Gastrocnemius medialis (tissue), 4 donors: ENCODE data around the gene MAEA. TPM values are rescaled to one million over a fixed set of nuclear protein-coding genes. Genes with fewer than 3 reads are reported as not detected.
"Not testable (repeated sequence)": the region's sequence is repeated elsewhere in the genome, so short reads cannot be mapped to it uniquely, and the experiment has no call there.

Experiments
- ATAC-seq, 2 donors: fragments of 150-250 bp; one replicate each; pipeline ENCODE4 v1.9.1; 2016
- DNase-seq, 2 donors: peaks; one replicate each; pipeline ENCODE4 v3.0.0-alpha.2; 2019
- H3K27ac ChIP-seq, 4 donors: fragments of 200-600 bp; sonication (generic); 1 replicate in 1 of 4; 2 replicates in 3 of 4; pipeline ENCODE4 v1.5.1; 2016 to 2018; ENCODE audit warnings: mild to moderate bottlenecking in 2 of 4, moderate library complexity in 1 of 4
- H3K27me3 ChIP-seq, 3 donors: fragments of 200-600 bp; sonication (generic) in 2 of 3; 1 replicate in 1 of 3; 2 replicates in 2 of 3; pipeline versions ENCODE4 v1.5.1 to v1.6.0; 2016 to 2019; ENCODE audit warnings: mild to moderate bottlenecking in 1 of 3, moderate library complexity in 1 of 3
- H3K36me3 ChIP-seq, 2 donors: fragments of 200-600 bp; sonication (generic) in 1 of 2; one replicate each; pipeline ENCODE4 v1.5.1; 2017 to 2018
- H3K4me1 ChIP-seq, 2 donors: fragments of 200-600 bp; sonication (generic) in 1 of 2; one replicate each; pipeline ENCODE4 v1.5.1; 2016 to 2017; ENCODE audit warnings: mild to moderate bottlenecking in 2 of 2
- H3K4me3 ChIP-seq, 4 donors: fragments of 200-600 bp; sonication (generic) in 3 of 4; 1 replicate in 1 of 4; 2 replicates in 3 of 4; pipeline ENCODE4 v1.5.1; 2016 to 2019; ENCODE audit warnings: mild to moderate bottlenecking in 2 of 4
- H3K9me3 ChIP-seq, 3 donors: fragments of 200-600 bp; sonication (generic) in 2 of 3; 1 replicate in 1 of 3; 2 replicates in 2 of 3; pipeline ENCODE4 v1.5.1; 2016 to 2019
- POLR2A ChIP-seq, 2 donors: fragments of 450-650 bp; IDR thresholded peaks; one replicate each; pipeline ENCODE4 v1.6.1; 2017; ENCODE audit warnings: antibody characterized with exemption in 2 of 2, mild to moderate bottlenecking in 2 of 2, moderate library complexity in 2 of 2
- in situ Hi-C, 4 donors: fragments of 200-750 bp; cut with MboI; loops; one replicate each; pipeline versions ENCODE4 v1.15.0 to v1.8.0; 2017; ENCODE audit warnings: low sequenced_read_pairs in 4 of 4
- intact Hi-C: fragments of 100-400 bp; cut with DNase I; formaldehyde crosslinking; loops from one replicate; pipeline ENCODE4 v1.15.1; 2023; ENCODE audit warnings: low total_unique reads
- total RNA-seq, 4 donors: library from RNA; depleted of rRNA; stranded (reverse); fragments of >200 nt; gene quantifications; one replicate each; pipeline versions ENCODE4 v1.1.0 to v1.2.3, GENCODE V29; 2016
- TF ChIP-seq, protein P1 (sequence below), 5 experiments: fragments of 450-650 bp in 3 of 5; fragments of 200-600 bp in 2 of 5; sonication (generic) in 2 of 5; IDR thresholded peaks in 4 of 5; conservative IDR thresholded peaks in 1 of 5; 1 replicate in 4 of 5; 2 replicates in 1 of 5; pipeline ENCODE4 v1.5.1; 2016 to 2019; ENCODE audit warnings: antibody characterized with exemption in 5 of 5, mild to moderate bottlenecking in 3 of 5, moderate library complexity in 3 of 5

Gene MAEA
- total RNA-seq, 4 donors from 2014 or later, result 30.0 to 42.7 (median 34.3) TPM

DNA sequence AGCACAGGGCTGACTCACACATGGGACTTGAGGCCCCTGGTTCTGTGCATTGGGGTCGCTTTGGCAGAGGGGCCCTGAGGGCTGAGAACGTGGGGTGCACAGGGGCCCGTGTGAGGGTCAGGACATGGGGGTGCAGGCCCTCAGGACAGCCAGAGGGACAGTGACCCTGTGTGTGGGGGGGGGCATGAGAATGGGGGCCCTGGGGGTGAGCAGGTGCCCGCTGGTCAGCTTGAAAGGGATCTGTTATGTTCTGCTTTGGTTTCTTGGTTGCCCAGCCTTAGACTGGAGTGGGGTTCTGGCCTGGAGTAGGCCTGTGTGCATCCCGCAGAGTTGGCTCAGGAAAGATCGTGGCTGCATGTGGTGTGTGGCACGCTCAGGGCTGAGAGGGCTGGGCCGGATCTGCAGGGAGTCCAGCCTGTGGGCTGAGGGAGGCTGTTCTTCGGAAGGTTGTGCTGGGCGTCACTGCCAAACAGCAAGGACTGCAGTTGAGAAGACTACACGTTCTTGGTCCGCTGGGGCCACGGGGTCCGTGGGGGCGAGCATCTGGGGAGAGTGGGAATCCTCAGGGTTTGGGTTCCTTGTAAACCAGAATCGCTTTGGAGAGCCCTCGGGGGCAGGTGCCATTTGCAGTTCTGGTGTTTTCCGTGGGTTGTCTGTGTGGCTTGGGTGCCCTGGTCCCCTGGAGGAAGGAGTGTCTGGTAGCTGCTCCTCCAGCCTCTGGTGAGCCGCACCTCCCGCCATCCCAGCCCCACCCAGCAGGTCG, 42.1 kb downstream of the MAEA start:
- ATAC-seq (no peak), DNase-seq (no peak)
- peaks cover 6 to 9% of the 10 kb centered on the region in 2 donors for H3K4me1 ChIP-seq
- H3K9me3 ChIP-seq, result no peaks in the 10 kb centered on the region
- TF ChIP-seq POLR2A (IDR thresholded peaks at IDR 0.05), result no peak
- TF ChIP-seq, protein P1, sequence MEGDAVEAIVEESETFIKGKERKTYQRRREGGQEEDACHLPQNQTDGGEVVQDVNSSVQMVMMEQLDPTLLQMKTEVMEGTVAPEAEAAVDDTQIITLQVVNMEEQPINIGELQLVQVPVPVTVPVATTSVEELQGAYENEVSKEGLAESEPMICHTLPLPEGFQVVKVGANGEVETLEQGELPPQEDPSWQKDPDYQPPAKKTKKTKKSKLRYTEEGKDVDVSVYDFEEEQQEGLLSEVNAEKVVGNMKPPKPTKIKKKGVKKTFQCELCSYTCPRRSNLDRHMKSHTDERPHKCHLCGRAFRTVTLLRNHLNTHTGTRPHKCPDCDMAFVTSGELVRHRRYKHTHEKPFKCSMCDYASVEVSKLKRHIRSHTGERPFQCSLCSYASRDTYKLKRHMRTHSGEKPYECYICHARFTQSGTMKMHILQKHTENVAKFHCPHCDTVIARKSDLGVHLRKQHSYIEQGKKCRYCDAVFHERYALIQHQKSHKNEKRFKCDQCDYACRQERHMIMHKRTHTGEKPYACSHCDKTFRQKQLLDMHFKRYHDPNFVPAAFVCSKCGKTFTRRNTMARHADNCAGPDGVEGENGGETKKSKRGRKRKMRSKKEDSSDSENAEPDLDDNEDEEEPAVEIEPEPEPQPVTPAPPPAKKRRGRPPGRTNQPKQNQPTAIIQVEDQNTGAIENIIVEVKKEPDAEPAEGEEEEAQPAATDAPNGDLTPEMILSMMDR (IDR thresholded peaks at IDR 0.05 in 4 of 5, conservative IDR thresholded peaks at IDR 0.05 in 1 of 5), result no peak
- peaks cover 0 to 26% of the 10 kb centered on the region in 2 donors for H3K36me3 ChIP-seq
- no peaks in the 10 kb centered on the region for H3K27me3 ChIP-seq
- in situ Hi-C loops (loop anchor here in 1 of 4 donors (5.0 kb wide), 1 partner anchor 74 kb away; no protein-coding TSS in a partner anchor), intact Hi-C loops (no loop called here)
- peak overlapping the region in 1 of 4 donors; percentile 18 for H3K27ac ChIP-seq
- H3K4me3 ChIP-seq, result no peak overlapping the region

DNA sequence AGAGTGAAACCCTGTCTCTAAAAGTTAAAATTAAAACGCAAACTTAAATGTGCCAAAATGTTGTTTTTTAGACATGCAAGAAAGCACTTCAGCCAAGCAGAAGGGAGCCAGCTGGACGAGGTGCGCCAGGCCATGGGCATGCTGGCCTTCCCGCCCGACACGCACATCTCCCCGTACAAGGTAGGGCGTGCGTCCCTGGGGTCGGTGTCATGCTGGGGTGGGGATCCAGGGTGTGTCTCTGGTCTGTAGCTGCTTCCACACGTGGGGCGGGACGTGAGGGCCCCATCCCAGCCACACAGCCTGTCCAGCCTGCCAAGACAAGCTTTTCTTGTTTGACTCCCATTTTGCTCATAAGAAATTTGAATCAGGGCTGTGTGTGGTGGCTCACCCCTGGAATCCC, 43.0 kb downstream of the MAEA start:
- Histone ChIP-seq H3K9me3 (no peaks in the 10 kb centered on the region), H3K36me3 (peaks cover 0 to 30% of the 10 kb centered on the region in 2 donors), H3K27me3 (no peaks in the 10 kb centered on the region), H3K4me3 (no peak overlapping the region), H3K27ac (no peak overlapping the region), H3K4me1 (peaks cover 6 to 9% of the 10 kb centered on the region in 2 donors)
- DNase-seq, result no peak
- no peak for ATAC-seq
- in situ Hi-C loops (loop anchor here in 1 of 4 donors (5.0 kb wide), 1 partner anchor 75 kb away; no protein-coding TSS in a partner anchor), intact Hi-C loops (no loop called here)
- TF ChIP-seq, protein P1 (IDR thresholded peaks at IDR 0.05 in 4 of 5, conservative IDR thresholded peaks at IDR 0.05 in 1 of 5), result no peak
- TF ChIP-seq POLR2A (IDR thresholded peaks at IDR 0.05), result no peak

DNA sequence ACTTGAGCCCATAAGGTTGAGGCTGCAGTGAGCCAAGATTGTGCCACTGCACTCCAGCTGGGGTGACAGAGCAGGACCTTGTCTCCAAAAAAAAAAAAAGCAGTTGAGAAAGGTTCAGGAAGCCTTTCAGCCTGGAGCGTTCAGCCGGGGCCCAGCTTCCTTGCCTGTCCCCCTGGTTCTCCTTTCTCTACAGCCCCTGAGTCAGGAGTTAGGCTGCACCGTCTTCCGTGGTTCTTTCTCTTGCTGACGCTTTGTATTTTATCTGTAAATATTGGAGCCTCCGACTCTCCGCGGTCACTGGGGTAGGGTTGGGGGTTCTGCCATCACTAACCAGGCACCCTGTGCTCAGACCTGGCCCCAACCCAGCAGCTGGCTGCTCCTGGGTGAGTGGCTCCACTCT, 43.6 kb downstream of the MAEA start:
- TF ChIP-seq, protein P1 (IDR thresholded peaks at IDR 0.05 in 4 of 5, conservative IDR thresholded peaks at IDR 0.05 in 1 of 5), result no peak
- TF ChIP-seq POLR2A (IDR thresholded peaks at IDR 0.05), result no peak
- DNase-seq (no peak), ATAC-seq (no peak)
- Histone ChIP-seq H3K36me3 (peaks cover 0 to 30% of the 10 kb centered on the region in 2 donors), H3K9me3 (no peaks in the 10 kb centered on the region), H3K27me3 (no peaks in the 10 kb centered on the region), H3K4me1 (peaks cover 6 to 9% of the 10 kb centered on the region in 2 donors), H3K4me3 (no peak overlapping the region), H3K27ac (no peak overlapping the region)
- intact Hi-C loops (no loop called here), in situ Hi-C loops (loop anchor here in 1 of 4 donors (5.0 kb wide), 1 partner anchor 76 kb away; no protein-coding TSS in a partner anchor)

DNA sequence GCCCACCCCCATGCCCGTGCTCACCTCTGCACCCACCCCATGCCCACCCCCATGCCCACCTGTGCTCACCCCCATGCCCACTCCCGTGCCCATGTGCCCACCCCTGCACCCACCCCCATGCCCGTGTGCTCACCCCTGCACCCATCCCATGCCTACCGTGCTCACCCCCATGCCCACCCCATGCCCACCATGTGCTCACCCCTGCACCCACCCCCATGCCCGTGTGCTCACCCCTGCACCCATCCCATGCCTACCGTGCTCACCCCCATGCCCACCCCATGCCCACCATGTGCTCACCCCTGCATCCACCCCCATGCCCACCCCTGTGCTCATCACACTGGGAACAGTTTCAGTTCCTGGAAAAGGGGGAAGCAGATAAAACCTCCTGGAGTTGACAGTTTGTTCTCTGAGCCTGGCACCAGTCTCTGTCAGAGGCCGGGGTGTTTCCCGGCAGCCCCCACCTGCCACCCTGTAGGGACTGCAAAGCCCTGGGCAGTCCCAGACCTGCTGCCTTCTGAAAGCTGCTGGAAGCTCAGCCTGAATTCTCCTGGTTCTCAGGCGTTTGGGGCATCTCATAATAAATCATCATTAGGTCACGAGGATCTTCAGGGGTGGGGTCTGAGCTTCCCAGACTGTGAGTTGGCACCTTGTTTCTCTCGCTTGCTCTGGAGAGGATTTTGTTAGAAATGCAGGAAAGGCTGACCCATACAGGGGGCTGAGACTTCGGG, 44.3 kb downstream of the MAEA start:
- ATAC-seq, intact Hi-C loops, DNase-seq, H3K27me3 ChIP-seq, H3K9me3 ChIP-seq, H3K4me3 ChIP-seq, H3K4me1 ChIP-seq, H3K27ac ChIP-seq: not testable (repeated sequence)
- H3K36me3 ChIP-seq, result peaks cover 0 to 30% of the 10 kb centered on the region in 2 donors
- in situ Hi-C loops, result loop anchor here in 1 of 4 donors (5.0 kb wide), 1 partner anchor 77 kb away; no protein-coding TSS in a partner anchor

DNA sequence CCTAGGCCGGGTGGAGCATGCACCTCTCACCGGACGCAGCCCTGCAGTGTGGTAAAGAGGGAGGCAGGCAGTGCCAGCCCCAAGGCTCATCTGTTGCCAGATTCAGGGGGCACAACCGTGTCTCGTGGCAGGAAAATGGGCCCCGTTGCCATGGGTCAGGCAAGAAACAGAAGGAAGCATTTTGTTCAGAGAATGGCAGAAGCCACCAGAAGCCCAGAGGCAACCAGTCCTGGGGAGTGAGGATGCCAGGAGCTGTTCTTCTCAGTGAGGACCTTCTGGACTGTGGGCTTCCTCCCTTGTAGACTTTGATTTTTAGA, 44.8 kb downstream of the MAEA start:
- ATAC-seq, result no peak
- TF ChIP-seq, protein P1 (IDR thresholded peaks at IDR 0.05 in 4 of 5, conservative IDR thresholded peaks at IDR 0.05 in 1 of 5), result no peak
- TF ChIP-seq POLR2A (IDR thresholded peaks at IDR 0.05), result no peak
- no peak for DNase-seq
- no peaks in the 10 kb centered on the region for H3K27me3 ChIP-seq
- in situ Hi-C loops, result loop anchor here in 1 of 4 donors (5.0 kb wide), 1 partner anchor 77 kb away; no protein-coding TSS in a partner anchor
- H3K4me3 ChIP-seq, result no peak overlapping the region
- H3K27ac ChIP-seq, result peak overlapping the region in 1 of 4 donors; percentile 75
- intact Hi-C loops, result no loop called here
- H3K36me3 ChIP-seq, result peaks cover 0 to 35% of the 10 kb centered on the region in 2 donors
- peaks cover 6 to 9% of the 10 kb centered on the region in 2 donors for H3K4me1 ChIP-seq
- no peaks in the 10 kb centered on the region for H3K9me3 ChIP-seq

DNA sequence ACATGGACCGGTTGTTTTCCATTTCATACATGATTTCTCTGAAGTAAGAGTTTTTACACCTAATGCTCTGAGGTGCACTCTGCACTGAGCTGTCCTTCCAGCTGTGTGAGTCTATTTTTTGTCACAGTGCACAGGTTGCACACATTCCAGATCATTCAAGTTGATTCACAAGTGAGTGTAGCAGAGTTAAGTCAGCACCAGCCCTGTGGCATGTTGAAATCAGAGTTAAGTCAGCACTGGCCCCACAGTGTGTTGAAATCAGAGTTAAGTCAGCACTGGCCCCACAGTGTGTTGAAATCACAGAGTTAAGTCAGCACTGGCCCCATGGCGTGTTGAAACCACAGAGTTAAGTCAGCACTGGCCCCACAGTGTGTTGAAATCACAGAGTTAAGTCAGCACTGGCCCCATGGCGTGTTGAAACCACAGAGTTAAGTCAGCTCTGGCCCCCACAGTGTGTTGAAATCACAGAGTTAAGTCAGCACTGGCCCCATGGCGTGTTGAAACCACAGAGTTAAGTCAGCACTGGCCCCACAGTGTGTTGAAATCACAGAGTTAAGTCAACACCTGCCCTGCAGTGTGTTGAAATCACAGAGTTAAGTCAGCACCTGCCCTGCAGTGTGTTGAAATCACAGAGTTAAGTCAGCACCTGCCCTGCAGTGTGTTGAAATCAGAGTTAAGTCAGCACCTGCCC, 45.6 kb downstream of the MAEA start:
- Histone ChIP-seq H3K36me3 (peaks cover 6 to 43% of the 10 kb centered on the region in 2 donors), H3K27ac (peak overlapping the region in 3 of 4 donors; percentile 26 to 79 (median 75))
- H3K27me3 ChIP-seq, H3K4me3 ChIP-seq, DNase-seq, intact Hi-C loops, H3K9me3 ChIP-seq, ATAC-seq, in situ Hi-C loops, H3K4me1 ChIP-seq: not testable (repeated sequence)
